OCI-LY1 (cell line): ENCODE measurements around the gene TPR.

ENCODE experiments used
- H2AFZ ChIP-seq: fragments of 200-600 bp; sonication (generic), shearing (Covaris generic); 2 replicates; pipeline ENCODE4 v1.6.0; 2014; ENCODE audit warnings: antibody characterized with exemption, mild to moderate bottlenecking, low read length
- H3F3A ChIP-seq: fragments of 200-600 bp; sonication (generic), shearing (Covaris generic); 2 replicates; pipeline ENCODE4 v1.6.0; 2014; ENCODE audit warnings: mild to moderate bottlenecking, antibody characterized with exemption, low read length, moderate library complexity; ENCODE audit not compliant: insufficient read depth
- H3K27ac ChIP-seq: fragments of 200-600 bp; sonication (generic); 2 replicates; pipeline ENCODE4 v1.5.1; 2014; ENCODE audit warnings: low read length, mixed run types, mild to moderate bottlenecking, low read depth; ENCODE audit not compliant: poor library complexity, severe bottlenecking
- H3K27me3 ChIP-seq: fragments of 200-600 bp; sonication (generic); 2 replicates; pipeline ENCODE4 v1.6.0; 2014; ENCODE audit warnings: antibody characterized with exemption, mild to moderate bottlenecking, low read length, moderate library complexity; ENCODE audit not compliant: insufficient read depth
- H3K36me3 ChIP-seq: fragments of 200-600 bp; sonication (generic); 2 replicates; pipeline ENCODE4 v1.6.1; 2014; ENCODE audit warnings: mild to moderate bottlenecking, antibody characterized with exemption, low read length, moderate library complexity, mixed read lengths; ENCODE audit not compliant: insufficient read depth
- H3K4me1 ChIP-seq: fragments of 200-600 bp; sonication (generic); 2 replicates; pipeline ENCODE4 v1.5.1; 2014; ENCODE audit warnings: mild to moderate bottlenecking, low read length, moderate library complexity; ENCODE audit not compliant: insufficient read depth, severe bottlenecking
- H3K4me2 ChIP-seq: fragments of 200-600 bp; sonication (generic), shearing (Covaris generic); 2 replicates; pipeline ENCODE4 v1.6.1; 2014; ENCODE audit warnings: low read length
- H3K4me3 ChIP-seq: fragments of 200-600 bp; sonication (generic); 2 replicates; pipeline ENCODE4 v1.5.1; 2014; ENCODE audit warnings: low read length, low read depth, mild to moderate bottlenecking, mixed read lengths; ENCODE audit not compliant: poor library complexity, severe bottlenecking
- H3K79me2 ChIP-seq: fragments of 200-600 bp; shearing (Covaris generic); 2 replicates; pipeline ENCODE4 v1.6.1; 2016; ENCODE audit warnings: mixed run types, low read length, mixed read lengths; ENCODE audit not compliant: insufficient read depth
- H3K9ac ChIP-seq: fragments of 200-600 bp; sonication (generic), shearing (Covaris generic); 2 replicates; pipeline ENCODE4 v1.6.1; 2014; ENCODE audit warnings: mild to moderate bottlenecking, low read length, mixed read lengths
- H3K9me2 ChIP-seq: fragments of 200-600 bp; sonication (generic), shearing (Covaris generic); 2 replicates; pipeline ENCODE4 v1.6.1; 2014; ENCODE audit warnings: low read depth, mild to moderate bottlenecking, low read length, mixed read lengths
- H3K9me3 ChIP-seq: fragments of 200-600 bp; shearing (Covaris generic); 2 replicates; pipeline ENCODE4 v1.6.1; 2014; ENCODE audit warnings: low read length, mixed read lengths
- H4K20me1 ChIP-seq: fragments of 200-600 bp; sonication (generic), shearing (Covaris generic); 2 replicates; pipeline ENCODE4 v1.6.0; 2016; ENCODE audit warnings: mild to moderate bottlenecking, low read length; ENCODE audit not compliant: insufficient read depth
- CTCF ChIP-seq: fragments of 200-600 bp; sonication (generic), shearing (Covaris generic); IDR thresholded peaks from 2 replicates; pipeline ENCODE4 v1.5.1; 2017; ENCODE audit warnings: mild to moderate bottlenecking, antibody characterized with exemption, low read length, moderate library complexity, mixed read lengths
- EZH2 ChIP-seq: fragments of 200-600 bp; sonication (generic), shearing (Covaris generic); IDR thresholded peaks from 2 replicates; pipeline ENCODE4 v1.8.0; 2017; ENCODE audit warnings: borderline replicate concordance, mixed run types, mild to moderate bottlenecking, antibody characterized with exemption, low read length, moderate library complexity, mixed read lengths

The TPR gene

GRCh38 chr1:186283374-186283773 is 91.7 kb downstream of the TPR start:
- H2AFZ ChIP-seq, result no peak overlapping the region
- H3K36me3 ChIP-seq, result no peaks in the 10 kb centered on the region
- no peak overlapping the region for H3K4me3 ChIP-seq
- no peaks in the 10 kb centered on the region for H3F3A ChIP-seq
- H4K20me1 ChIP-seq, result no peaks in the 10 kb centered on the region
- H3K4me2 ChIP-seq, result no peak overlapping the region
- no peaks in the 10 kb centered on the region for H3K79me2 ChIP-seq
- TF ChIP-seq CTCF (no peak), EZH2 (no peak)
- H3K27me3 ChIP-seq, result no peaks in the 10 kb centered on the region
- H3K9me2 ChIP-seq, result no peaks in the 10 kb centered on the region
- H3K27ac ChIP-seq, result no peak overlapping the region
- no peaks in the 10 kb centered on the region for H3K9me3 ChIP-seq
- no peaks in the 10 kb centered on the region for H3K4me1 ChIP-seq
- H3K9ac ChIP-seq, result no peak overlapping the region

GRCh38 chr1:186282466-186282865 is 92.6 kb downstream of the TPR start:
- H3K36me3 ChIP-seq, result no peaks in the 10 kb centered on the region
- no peaks in the 10 kb centered on the region for H3K27me3 ChIP-seq
- no peak overlapping the region for H3K4me3 ChIP-seq
- no peak overlapping the region for H3K9ac ChIP-seq
- no peaks in the 10 kb centered on the region for H3K4me1 ChIP-seq
- H3K9me2 ChIP-seq, result no peaks in the 10 kb centered on the region
- H3K4me2 ChIP-seq, result no peak overlapping the region
- H3F3A ChIP-seq, result no peaks in the 10 kb centered on the region
- H3K27ac ChIP-seq, result no peak overlapping the region
- no peaks in the 10 kb centered on the region for H3K79me2 ChIP-seq
- no peaks in the 10 kb centered on the region for H3K9me3 ChIP-seq
- H2AFZ ChIP-seq, result no peak overlapping the region
- TF ChIP-seq CTCF (no peak), EZH2 (no peak)
- no peaks in the 10 kb centered on the region for H4K20me1 ChIP-seq

- no peaks in the 10 kb centered on the region for H3K9me3 ChIP-seq
- no peak overlapping the region for H3K27ac ChIP-seq
- TF ChIP-seq CTCF (no peak), EZH2 (no peak)
- H3K9me2 ChIP-seq, result no peaks in the 10 kb centered on the region
- no peak overlapping the region for H2AFZ ChIP-seq
- no peaks in the 10 kb centered on the region for H3K27me3 ChIP-seq
- H3K79me2 ChIP-seq, result no peaks in the 10 kb centered on the region
- no peaks in the 10 kb centered on the region for H3K4me1 ChIP-seq
- no peaks in the 10 kb centered on the region for H4K20me1 ChIP-seq
- no peak overlapping the region for H3K4me3 ChIP-seq
- no peaks in the 10 kb centered on the region for H3K36me3 ChIP-seq
- no peak overlapping the region for H3K4me2 ChIP-seq
- H3K9ac ChIP-seq, result no peak overlapping the region
- no peaks in the 10 kb centered on the region for H3F3A ChIP-seq
Observed at GRCh38 chr1:186275822-186276221, 99.2 kb downstream of the TPR start.
